ENCODE data around the gene PDCD4. TPM values are rescaled to one million over a fixed set of nuclear protein-coding genes. Genes with fewer than 3 reads are reported as not detected.

PDCD4 gene
- total and polyA plus RNA-seq, 2 of the 13 experiments (the other 11 are each of a cell fraction or from before 2014, with no cell fraction given): 22.8 to 56.2 TPM

- TF ChIP-seq ZSCAN25 (CRISPR knock-in tag; IDR thresholded peaks at IDR 0.05): peak; percentile 59; the same call in 1 of the 2 replicates
- no peak for TF ChIP-seq ZNF577 (CRISPR knock-in tag; IDR thresholded peaks at IDR 0.05; ENCODE audit: borderline replicate concordance, low read depth)
- no peak for TF ChIP-seq SNAI1 (CRISPR knock-in tag; IDR thresholded peaks at IDR 0.05; ENCODE audit: borderline replicate concordance)
- no peak for TF ChIP-seq ZNF205 (CRISPR knock-in tag; IDR thresholded peaks at IDR 0.05)
- TF ChIP-seq ZBTB7A (CRISPR knock-in tag; IDR thresholded peaks at IDR 0.05): no peak
- TF ChIP-seq BCLAF1 (IDR thresholded peaks at IDR 0.05): no peak
- TF ChIP-seq ZNF3 (CRISPR knock-in tag; IDR thresholded peaks at IDR 0.05): 0 out of 2 replicates have a peak, but pooled peaks have one; percentile 27
- no peak for TF ChIP-seq REXO4 (CRISPR knock-in tag; IDR thresholded peaks at IDR 0.05; ENCODE audit: borderline replicate concordance)
- no peak for TF ChIP-seq ZNF644 (CRISPR knock-in tag; IDR thresholded peaks at IDR 0.05; ENCODE audit: low read depth)
- peak; percentile 36; the same call in 1 of the 2 replicates for TF ChIP-seq ZMAT3 (CRISPR knock-in tag; conservative IDR thresholded peaks at IDR 0.05)
- peak; percentile 70 for TF ChIP-seq POGZ (CRISPR knock-in tag; IDR thresholded peaks at IDR 0.05)
- no peak for TF ChIP-seq CENPT (CRISPR knock-in tag; IDR thresholded peaks at IDR 0.05; ENCODE audit: low read depth)
- 0 out of 2 replicates have a peak, but pooled peaks have one; percentile 37 for TF ChIP-seq KAT7 (CRISPR knock-in tag; IDR thresholded peaks at IDR 0.05; ENCODE audit: borderline replicate concordance)
- no peak for TF ChIP-seq ZNF20 (CRISPR knock-in tag; IDR thresholded peaks at IDR 0.05)
- peak; percentile 95 for TF ChIP-seq ZHX2 (IDR thresholded peaks at IDR 0.05; ENCODE audit: low read depth)
- TF ChIP-seq ZHX2 (CRISPR knock-in tag; IDR thresholded peaks at IDR 0.05; ENCODE audit: borderline replicate concordance): peak; percentile 65; the same call in 1 of the 2 replicates
Measured at GRCh38 chr10:110918643-110919348, 47.1 kb downstream of the PDCD4 start, which contains the start of gene BBIP1 (continued).
